Panc1 (cell line): ENCODE results near the gene TSNAXIP1. TPM values are rescaled to one million over a fixed set of nuclear protein-coding genes. Genes with fewer than 3 reads are reported as not detected.
A peak's percentile ranks its signal among the peaks of the same experiment; 100 is the strongest.

ENCODE experiments used
- ATAC-seq: fragments of 200-7000 bp; cut with Tn5 transposase; 2 replicates; pipeline ENCODE4 v1.9.1; 2020; ENCODE audit warnings: mild to moderate bottlenecking, moderate library complexity
- BruUV-seq: library from RNA; stranded (reverse); fragments of 400-500 nt; replicated peaks from 2 replicates; lab custom pipeline; 2021; lab: Mats Ljungman, UMichigan
- CTCF ChIA-PET: fragments of 300-600 bp; sonication (Branson Sonifier 250); formaldehyde crosslinking; loops from one replicate; lab custom pipeline; 2022; ENCODE audit warnings: antibody characterized with exemption; lab: Charles Lee
- POLR2A ChIA-PET: fragments of 300-600 bp; sonication (Branson Sonifier 250); formaldehyde crosslinking; loops from one replicate; lab custom pipeline; 2022; ENCODE audit warnings: antibody characterized with exemption; lab: Charles Lee
- DNase-seq: peaks from one replicate; pipeline ENCODE4 v3.0.0-alpha.2; 2010; ENCODE audit warnings: low read depth, low spot score
- H3K27ac ChIP-seq: 2 replicates; pipeline ENCODE4 v1.5.1; 2011; ENCODE audit warnings: mild to moderate bottlenecking, low read length, inconsistent platforms
- H3K27me3 ChIP-seq: fragments of 200-500 bp; sonication (Bioruptor generic); 2 replicates; pipeline ENCODE4 v1.6.0; 2014; ENCODE audit warnings: low read length, inconsistent platforms; ENCODE audit not compliant: control insufficient read depth, insufficient read depth
- H3K36me3 ChIP-seq: fragments of 200-500 bp; sonication (Bioruptor generic); 2 replicates; pipeline ENCODE4 v1.5.1; 2014; ENCODE audit warnings: inconsistent platforms, mild to moderate bottlenecking, low read length, moderate library complexity; ENCODE audit not compliant: control insufficient read depth, insufficient read depth
- H3K4me1 ChIP-seq: 2 replicates; pipeline ENCODE4 v1.5.1; 2011; ENCODE audit warnings: inconsistent platforms, mild to moderate bottlenecking, low read length, moderate library complexity; ENCODE audit not compliant: control insufficient read depth, insufficient read depth
- H3K4me3 ChIP-seq, 2 experiments: 2 replicates each; pipeline ENCODE4 v1.5.1; 2011 to 2012; ENCODE audit warnings: low read depth in 2 of 2, low read length in 2 of 2, mild to moderate bottlenecking in 2 of 2, inconsistent platforms in 1 of 2, moderate library complexity in 1 of 2
- H3K9me3 ChIP-seq: fragments of 200-500 bp; sonication (Bioruptor generic); 2 replicates; pipeline ENCODE4 v1.5.1; 2014; ENCODE audit warnings: low read depth, mild to moderate bottlenecking, inconsistent platforms, low read length, moderate library complexity; ENCODE audit not compliant: control insufficient read depth, insufficient read depth
- POLR2AphosphoS5 ChIP-seq: IDR thresholded peaks from 2 replicates; pipeline ENCODE4 v1.6.1; 2012; ENCODE audit warnings: mild to moderate bottlenecking, low read depth, low read length, moderate library complexity
- SIN3A ChIP-seq: IDR thresholded peaks from 2 replicates; pipeline ENCODE4 v1.6.1; 2012; ENCODE audit warnings: low read depth, mild to moderate bottlenecking, low read length, moderate library complexity, borderline replicate concordance; ENCODE audit not compliant: insufficient read depth
- TCF7L2 ChIP-seq: IDR thresholded peaks from 2 replicates; pipeline ENCODE4 v1.6.1; 2011; ENCODE audit warnings: mild to moderate bottlenecking, low read depth, low read length, inconsistent platforms
- in situ Hi-C: cut with HindIII; loops from 2 replicates; pipeline ENCODE4 v1.10.0; 2016; ENCODE audit warnings: low sequenced_read_pairs, low pct_unique_long_range_greater_than_20kb
- intact Hi-C: fragments of 100-400 bp; cut with micrococcal nuclease; formaldehyde crosslinking; loops from one replicate; pipeline ENCODE4 v1.10.0; 2022; ENCODE audit not compliant: unreplicated experiment
- total RNA-seq: library from RNA; stranded (reverse); gene quantifications from one replicate; pipeline ENCODE4 v1.2.1, GENCODE V29; 2021; ENCODE audit not compliant: unreplicated experiment
- TF ChIP-seq, protein P1 (sequence below), 2 experiments: IDR thresholded peaks; 2 replicates each; pipeline ENCODE4 v1.6.1; 2011 to 2012; ENCODE audit warnings: low read depth in 2 of 2, control low read depth in 1 of 2, low read length in 1 of 2, mild to moderate bottlenecking in 1 of 2, moderate library complexity in 1 of 2; ENCODE audit not compliant: insufficient read depth in 1 of 2
- TF ChIP-seq, protein P2 (sequence below): fragments of 450-650 bp; IDR thresholded peaks from 2 replicates; pipeline ENCODE4 v1.5.1; 2017; ENCODE audit warnings: mild to moderate bottlenecking

The TSNAXIP1 gene
- total RNA-seq, 1 experiment from 2014 or later = 1.6 TPM

DNA sequence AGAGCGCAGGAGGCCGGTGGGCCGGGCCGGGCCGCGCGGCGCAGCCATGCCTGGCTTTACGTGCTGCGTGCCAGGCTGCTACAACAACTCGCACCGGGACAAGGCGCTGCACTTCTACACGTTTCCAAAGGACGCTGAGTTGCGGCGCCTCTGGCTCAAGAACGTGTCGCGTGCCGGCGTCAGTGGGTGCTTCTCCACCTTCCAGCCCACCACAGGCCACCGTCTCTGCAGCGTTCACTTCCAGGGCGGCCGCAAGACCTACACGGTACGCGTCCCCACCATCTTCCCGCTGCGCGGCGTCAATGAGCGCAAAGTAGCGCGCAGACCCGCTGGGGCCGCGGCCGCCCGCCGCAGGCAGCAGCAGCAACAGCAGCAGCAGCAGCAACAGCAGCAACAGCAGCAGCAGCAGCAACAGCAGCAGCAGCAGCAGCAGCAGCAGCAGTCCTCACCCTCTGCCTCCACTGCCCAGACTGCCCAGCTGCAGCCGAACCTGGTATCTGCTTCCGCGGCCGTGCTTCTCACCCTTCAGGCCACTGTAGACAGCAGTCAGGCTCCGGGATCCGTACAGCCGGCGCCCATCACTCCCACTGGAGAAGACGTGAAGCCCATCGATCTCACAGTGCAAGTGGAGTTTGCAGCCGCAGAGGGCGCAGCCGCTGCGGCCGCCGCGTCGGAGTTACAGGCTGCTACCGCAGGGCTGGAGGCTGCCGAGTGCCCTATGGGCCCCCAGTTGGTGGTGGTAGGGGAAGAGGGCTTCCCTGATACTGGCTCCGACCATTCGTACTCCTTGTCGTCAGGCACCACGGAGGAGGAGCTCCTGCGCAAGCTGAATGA lies 36.0 kb downstream of the TSNAXIP1 start:
- DNase-seq = no peak
- Histone ChIP-seq H3K4me3 (peak overlapping the region; percentile 69), H3K27me3 (no peaks in the 10 kb centered on the region), H3K9me3 (no peaks in the 10 kb centered on the region), H3K36me3 (no peaks in the 10 kb centered on the region; the same call in 1 of the 2 replicates), H3K27ac (peak overlapping the region; percentile 54), H3K4me1 (peaks cover 26% of the 10 kb centered on the region)
- TF ChIP-seq POLR2AphosphoS5 (no peak), SIN3A (no peak), TCF7L2 (no peak)
- TF ChIP-seq, protein P1, sequence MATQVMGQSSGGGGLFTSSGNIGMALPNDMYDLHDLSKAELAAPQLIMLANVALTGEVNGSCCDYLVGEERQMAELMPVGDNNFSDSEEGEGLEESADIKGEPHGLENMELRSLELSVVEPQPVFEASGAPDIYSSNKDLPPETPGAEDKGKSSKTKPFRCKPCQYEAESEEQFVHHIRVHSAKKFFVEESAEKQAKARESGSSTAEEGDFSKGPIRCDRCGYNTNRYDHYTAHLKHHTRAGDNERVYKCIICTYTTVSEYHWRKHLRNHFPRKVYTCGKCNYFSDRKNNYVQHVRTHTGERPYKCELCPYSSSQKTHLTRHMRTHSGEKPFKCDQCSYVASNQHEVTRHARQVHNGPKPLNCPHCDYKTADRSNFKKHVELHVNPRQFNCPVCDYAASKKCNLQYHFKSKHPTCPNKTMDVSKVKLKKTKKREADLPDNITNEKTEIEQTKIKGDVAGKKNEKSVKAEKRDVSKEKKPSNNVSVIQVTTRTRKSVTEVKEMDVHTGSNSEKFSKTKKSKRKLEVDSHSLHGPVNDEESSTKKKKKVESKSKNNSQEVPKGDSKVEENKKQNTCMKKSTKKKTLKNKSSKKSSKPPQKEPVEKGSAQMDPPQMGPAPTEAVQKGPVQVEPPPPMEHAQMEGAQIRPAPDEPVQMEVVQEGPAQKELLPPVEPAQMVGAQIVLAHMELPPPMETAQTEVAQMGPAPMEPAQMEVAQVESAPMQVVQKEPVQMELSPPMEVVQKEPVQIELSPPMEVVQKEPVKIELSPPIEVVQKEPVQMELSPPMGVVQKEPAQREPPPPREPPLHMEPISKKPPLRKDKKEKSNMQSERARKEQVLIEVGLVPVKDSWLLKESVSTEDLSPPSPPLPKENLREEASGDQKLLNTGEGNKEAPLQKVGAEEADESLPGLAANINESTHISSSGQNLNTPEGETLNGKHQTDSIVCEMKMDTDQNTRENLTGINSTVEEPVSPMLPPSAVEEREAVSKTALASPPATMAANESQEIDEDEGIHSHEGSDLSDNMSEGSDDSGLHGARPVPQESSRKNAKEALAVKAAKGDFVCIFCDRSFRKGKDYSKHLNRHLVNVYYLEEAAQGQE (IDR thresholded peaks at IDR 0.05; ENCODE audit: insufficient read depth in 1 of 2, low read depth in 2 of 2, low read length in 1 of 2) = no peak
- TF ChIP-seq, protein P2, sequence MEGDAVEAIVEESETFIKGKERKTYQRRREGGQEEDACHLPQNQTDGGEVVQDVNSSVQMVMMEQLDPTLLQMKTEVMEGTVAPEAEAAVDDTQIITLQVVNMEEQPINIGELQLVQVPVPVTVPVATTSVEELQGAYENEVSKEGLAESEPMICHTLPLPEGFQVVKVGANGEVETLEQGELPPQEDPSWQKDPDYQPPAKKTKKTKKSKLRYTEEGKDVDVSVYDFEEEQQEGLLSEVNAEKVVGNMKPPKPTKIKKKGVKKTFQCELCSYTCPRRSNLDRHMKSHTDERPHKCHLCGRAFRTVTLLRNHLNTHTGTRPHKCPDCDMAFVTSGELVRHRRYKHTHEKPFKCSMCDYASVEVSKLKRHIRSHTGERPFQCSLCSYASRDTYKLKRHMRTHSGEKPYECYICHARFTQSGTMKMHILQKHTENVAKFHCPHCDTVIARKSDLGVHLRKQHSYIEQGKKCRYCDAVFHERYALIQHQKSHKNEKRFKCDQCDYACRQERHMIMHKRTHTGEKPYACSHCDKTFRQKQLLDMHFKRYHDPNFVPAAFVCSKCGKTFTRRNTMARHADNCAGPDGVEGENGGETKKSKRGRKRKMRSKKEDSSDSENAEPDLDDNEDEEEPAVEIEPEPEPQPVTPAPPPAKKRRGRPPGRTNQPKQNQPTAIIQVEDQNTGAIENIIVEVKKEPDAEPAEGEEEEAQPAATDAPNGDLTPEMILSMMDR = no peak; the same call in 1 of the 2 replicates
- ChIA-PET POLR2A (no interaction called here), CTCF (interaction anchor here (0.5 to 1.3 kb wide), 3 partner anchors 26 to 264 kb away, joined by 3 to 5 read pairs (median 3); no protein-coding TSS in a partner anchor)
- intact Hi-C loops (no loop called here), in situ Hi-C loops (no loop called here)
- peak; percentile 42 for ATAC-seq
- no TSS peak for BruUV-seq

DNA sequence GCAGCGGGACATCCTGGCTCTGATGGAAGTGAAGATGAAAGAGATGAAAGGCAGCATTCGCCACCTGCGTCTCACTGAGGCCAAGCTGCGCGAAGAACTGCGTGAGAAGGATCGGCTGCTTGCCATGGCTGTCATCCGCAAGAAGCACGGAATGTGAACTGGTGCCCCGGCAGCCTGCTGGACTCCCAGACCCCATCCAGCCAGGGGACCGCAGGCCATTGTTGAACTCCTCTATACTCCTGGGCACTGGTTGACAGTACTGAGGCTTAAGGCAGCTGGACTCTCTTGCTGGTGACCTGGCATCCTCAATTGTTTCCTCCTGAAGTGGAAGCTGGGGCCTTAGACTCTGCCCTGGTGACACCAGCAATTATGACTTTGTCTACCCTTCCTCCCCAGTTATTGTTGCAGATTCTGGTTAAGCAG lies 36.7 kb downstream of the TSNAXIP1 start:
- no peaks in the 10 kb centered on the region for H3K27me3 ChIP-seq
- intact Hi-C loops = no loop called here
- BruUV-seq = no TSS peak
- ChIA-PET POLR2A (no interaction called here), CTCF (interaction anchor here (0.5 to 1.3 kb wide), 3 partner anchors 27 to 264 kb away, joined by 3 to 5 read pairs (median 3); no protein-coding TSS in a partner anchor)
- H3K9me3 ChIP-seq = no peaks in the 10 kb centered on the region
- H3K4me3 ChIP-seq = peak overlapping the region; percentile 69
- TF ChIP-seq POLR2AphosphoS5 (no peak), TCF7L2 (0 out of 2 replicates have a peak, but pooled peaks have one; percentile 55), SIN3A (no peak)
- TF ChIP-seq, protein P2 = no peak
- TF ChIP-seq, protein P1 (IDR thresholded peaks at IDR 0.05; ENCODE audit: insufficient read depth in 1 of 2, low read depth in 2 of 2, low read length in 1 of 2) = no peak
- DNase-seq = no peak
- no peak for ATAC-seq
- peak overlapping the region; percentile 54 for H3K27ac ChIP-seq
- no peaks in the 10 kb centered on the region; the same call in none of the 2 replicates for H3K36me3 ChIP-seq
- peaks cover 26% of the 10 kb centered on the region for H3K4me1 ChIP-seq
- in situ Hi-C loops = no loop called here
